Fibroblast of villous mesenchyme (primary cell): ENCODE results near the gene ANKRD37. TPM values are rescaled to one million over a fixed set of nuclear protein-coding genes. Genes with fewer than 3 reads are reported as not detected.
A peak's percentile ranks its signal among the peaks of the same experiment; 100 is the strongest.

ENCODE experiments used
- DNase-seq: peaks from one replicate; pipeline ENCODE4 v3.0.0-alpha.2; 2010; ENCODE audit warnings: low read depth
- H3K4me3 ChIP-seq: 2 replicates; pipeline ENCODE4 v1.5.1; 2011; ENCODE audit warnings: low read depth, mild to moderate bottlenecking, low read length
- total RNA-seq: library from RNA; depleted of rRNA; stranded (reverse); fragments of >200 nt; gene quantifications from 2 replicates; pipeline ENCODE4 v1.2.3, GENCODE V29; 2012
- TF ChIP-seq, protein P1 (sequence below): IDR thresholded peaks from 2 replicates; pipeline ENCODE4 v1.5.1; 2012; ENCODE audit warnings: low read depth, mild to moderate bottlenecking, low read length; ENCODE audit not compliant: insufficient read depth

Gene ANKRD37
- total RNA-seq, 1 donor = 3.0 TPM

- TF ChIP-seq, protein P1, sequence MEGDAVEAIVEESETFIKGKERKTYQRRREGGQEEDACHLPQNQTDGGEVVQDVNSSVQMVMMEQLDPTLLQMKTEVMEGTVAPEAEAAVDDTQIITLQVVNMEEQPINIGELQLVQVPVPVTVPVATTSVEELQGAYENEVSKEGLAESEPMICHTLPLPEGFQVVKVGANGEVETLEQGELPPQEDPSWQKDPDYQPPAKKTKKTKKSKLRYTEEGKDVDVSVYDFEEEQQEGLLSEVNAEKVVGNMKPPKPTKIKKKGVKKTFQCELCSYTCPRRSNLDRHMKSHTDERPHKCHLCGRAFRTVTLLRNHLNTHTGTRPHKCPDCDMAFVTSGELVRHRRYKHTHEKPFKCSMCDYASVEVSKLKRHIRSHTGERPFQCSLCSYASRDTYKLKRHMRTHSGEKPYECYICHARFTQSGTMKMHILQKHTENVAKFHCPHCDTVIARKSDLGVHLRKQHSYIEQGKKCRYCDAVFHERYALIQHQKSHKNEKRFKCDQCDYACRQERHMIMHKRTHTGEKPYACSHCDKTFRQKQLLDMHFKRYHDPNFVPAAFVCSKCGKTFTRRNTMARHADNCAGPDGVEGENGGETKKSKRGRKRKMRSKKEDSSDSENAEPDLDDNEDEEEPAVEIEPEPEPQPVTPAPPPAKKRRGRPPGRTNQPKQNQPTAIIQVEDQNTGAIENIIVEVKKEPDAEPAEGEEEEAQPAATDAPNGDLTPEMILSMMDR = no peak
- H3K4me3 ChIP-seq = no peak overlapping the region
- no peak for DNase-seq
Observed at GRCh38 chr4:185379326-185380295, 17.0 kb upstream of the ANKRD37 start.

- DNase-seq = no peak
- H3K4me3 ChIP-seq = no peak overlapping the region
- TF ChIP-seq, protein P1 = no peak
Observed at GRCh38 chr4:185380320-185380719, 16.3 kb upstream of the ANKRD37 start.

DNA sequence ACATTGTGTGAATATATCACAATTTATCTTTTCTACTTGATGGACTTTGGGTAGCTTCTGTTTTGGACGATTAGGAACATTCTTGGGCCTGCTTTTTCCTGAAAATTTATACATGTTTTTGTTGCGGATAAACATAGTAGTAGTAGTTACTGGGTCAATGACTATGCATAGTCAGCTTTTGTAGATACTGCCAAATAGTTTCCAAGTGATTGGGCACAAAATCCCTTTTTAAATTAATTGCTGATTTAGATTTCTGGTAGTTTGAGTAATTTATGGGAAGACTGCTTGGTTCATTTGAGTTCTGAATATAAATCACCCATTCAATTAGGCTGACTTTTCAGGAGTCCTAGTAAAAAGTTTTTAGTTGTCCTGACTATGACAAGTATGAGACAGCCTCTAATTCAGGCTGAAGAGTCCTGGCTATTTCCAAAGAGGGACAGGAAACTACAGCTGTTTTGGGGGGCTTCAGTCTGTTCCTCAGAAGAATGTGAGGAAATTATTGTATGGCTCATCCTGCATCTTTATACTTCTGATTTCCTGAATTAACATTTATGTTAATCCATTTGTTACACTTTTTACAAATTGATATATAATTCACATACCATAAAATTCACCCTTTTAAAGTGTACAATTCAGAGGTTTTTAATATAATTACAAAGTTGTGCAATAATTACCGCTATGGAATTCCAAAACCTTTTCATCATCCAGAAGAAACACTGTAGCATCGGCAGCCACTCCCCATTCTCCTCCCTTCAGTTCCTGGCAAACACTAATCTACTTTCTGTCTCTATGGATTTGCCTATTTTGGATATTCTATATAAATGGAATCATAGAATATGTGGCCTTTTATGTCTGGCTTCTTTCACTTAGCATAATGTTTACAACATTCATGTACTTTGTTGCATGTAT, 15.1 kb upstream of the ANKRD37 start:
- TF ChIP-seq, protein P1 = no peak
- peak; percentile 33 for DNase-seq
- H3K4me3 ChIP-seq = no peak overlapping the region

DNA sequence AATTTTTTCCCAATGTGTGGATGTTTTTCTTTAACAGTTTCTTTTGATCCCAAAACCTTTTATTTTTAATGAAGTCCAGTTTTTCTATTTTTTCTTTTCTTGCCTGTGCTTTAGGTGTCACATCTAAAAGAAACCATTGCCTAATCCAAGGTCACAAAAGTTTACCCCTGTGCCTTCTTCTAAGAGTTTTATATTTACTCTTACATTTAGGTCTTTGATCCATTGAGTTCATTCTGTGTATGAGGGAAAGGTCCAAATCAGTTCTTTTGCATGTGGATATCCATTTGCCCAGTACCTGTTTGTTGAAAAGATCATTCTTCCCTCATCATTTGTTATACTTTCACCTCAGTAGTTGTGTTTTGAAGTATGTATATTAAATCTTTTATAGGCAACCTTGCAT, 13.9 kb upstream of the ANKRD37 start:
- TF ChIP-seq, protein P1 = no peak
- no peak for DNase-seq
- no peak overlapping the region for H3K4me3 ChIP-seq

GRCh38 chr4:185383451-185383850, 13.2 kb upstream of the ANKRD37 start:
- H3K4me3 ChIP-seq = no peak overlapping the region
- TF ChIP-seq, protein P1 = no peak
- no peak for DNase-seq

DNA sequence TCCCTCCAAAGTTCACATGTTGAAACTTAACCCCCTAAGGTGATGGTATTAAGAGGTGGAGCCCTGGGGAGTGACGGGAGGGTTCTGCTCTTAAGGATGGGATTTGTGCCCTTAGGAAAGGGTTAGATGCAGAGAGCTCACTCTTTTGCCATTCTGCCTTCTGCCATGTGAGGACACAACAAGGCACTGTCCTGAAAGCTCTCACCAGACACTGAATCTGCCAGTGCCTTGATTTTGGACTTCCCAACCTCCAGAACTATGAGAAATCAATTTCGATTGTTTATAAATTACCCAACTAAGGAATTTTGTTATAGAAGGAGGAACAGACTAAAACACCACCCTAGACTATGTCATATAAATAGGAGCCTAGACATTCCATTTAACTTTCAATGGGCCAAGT, 12.6 kb upstream of the ANKRD37 start:
- no peak overlapping the region for H3K4me3 ChIP-seq
- TF ChIP-seq, protein P1 = no peak
- no peak for DNase-seq
